A549 (cell line): Measurements from ENCODE around the gene PTK7. TPM values are rescaled to one million over a fixed set of nuclear protein-coding genes. Genes with fewer than 3 reads are reported as not detected.

ENCODE experiments used
- ATAC-seq, 2 experiments: fragments of 200-7000 bp in 1 of 2; fragments of >200 bp in 1 of 2; cut with Nextera tagmentation in 1 of 2; cut with Tn5 transposase in 1 of 2; 3 replicates each; pipeline versions ENCODE4 v1.8.0 to v1.9.1; 2018 to 2020; ENCODE audit warnings: mild to moderate bottlenecking in 1 of 2, moderate library complexity in 1 of 2
- CTCF ChIA-PET: fragments of 300-600 bp; sonication (Branson Sonifier 250); formaldehyde crosslinking; extraction: SDS; loops from one replicate; lab custom pipeline; 2021; ENCODE audit warnings: antibody characterized with exemption, inconsistent platforms; lab: Yijun Ruan, JAX
- POLR2A ChIA-PET: fragments of 350-600 bp; formaldehyde crosslinking; extraction: SDS; loops from one replicate; lab custom pipeline; 2021; ENCODE audit warnings: antibody characterized with exemption, inconsistent platforms; lab: Yijun Ruan, JAX
- DNase-seq, 2 experiments: peaks; one replicate each; pipeline versions ENCODE4 v3.0.0 to v3.0.0-alpha.2; 2011 to 2016; ENCODE audit warnings: low read depth in 1 of 2, low spot score in 1 of 2
- FAIRE-seq: peaks from 2 replicates; lab custom pipeline; 2011; peaks lifted over from hg19 to GRCh38; lab: Jason Lieb, UNC
- H3K27ac ChIP-seq, 2 experiments: fragments of >200 bp; sonication (Bioruptor Twin); formaldehyde crosslinking; 3 replicates each; pipeline ENCODE4 v1.5.1; 2016 to 2017
- H3K4me1 ChIP-seq: fragments of >200 bp; sonication (Bioruptor Twin); formaldehyde crosslinking; 3 replicates; pipeline ENCODE4 v1.6.1; 2016
- H3K4me2 ChIP-seq: fragments of >200 bp; sonication (Bioruptor Twin); formaldehyde crosslinking; 3 replicates; pipeline ENCODE4 v1.6.1; 2016
- H3K4me3 ChIP-seq: fragments of >200 bp; sonication (Bioruptor Twin); formaldehyde crosslinking; 3 replicates; pipeline ENCODE4 v1.5.1; 2016
- H3K9me3 ChIP-seq: fragments of >200 bp; sonication (Bioruptor Twin); formaldehyde crosslinking; 3 replicates; pipeline ENCODE4 v1.6.1; 2016
- CHD2 ChIP-seq: fragments of 150-350 bp; IDR thresholded peaks from 2 replicates; pipeline ENCODE4 v1.6.1; 2014; ENCODE audit warnings: low read length; ENCODE audit not compliant: partially characterized antibody
- CHD4 ChIP-seq: fragments of 200-600 bp; sonication (generic); IDR thresholded peaks from 2 replicates; pipeline ENCODE4 v1.6.1; 2016; ENCODE audit warnings: antibody characterized with exemption, mild to moderate bottlenecking, borderline replicate concordance
- EP300 ChIP-seq, 2 experiments: fragments of >200 bp; sonication (Bioruptor Twin); formaldehyde crosslinking; IDR thresholded peaks; 2 replicates in 1 of 2; 3 replicates in 1 of 2; pipeline ENCODE4 v1.6.1; 2016 to 2017
- HOXB13 ChIP-seq: fragments of 250-450 bp; sonication (Bioruptor Pico); IDR thresholded peaks from 2 replicates; pipeline ENCODE4 v1.5.0; 2020; ENCODE audit warnings: low read depth, mild to moderate bottlenecking, moderate library complexity
- KDM5A ChIP-seq: fragments of 200-600 bp; sonication (generic); IDR thresholded peaks from 2 replicates; pipeline ENCODE4 v1.6.1; 2016; ENCODE audit warnings: antibody characterized with exemption, mild to moderate bottlenecking
- NFE2L2 ChIP-seq: fragments of 150-350 bp; conservative IDR thresholded peaks from 2 replicates; pipeline ENCODE4 v1.6.1; 2014; ENCODE audit warnings: low read length
- NPAS2 ChIP-seq: fragments of 250-450 bp; sonication (Bioruptor Pico); IDR thresholded peaks from 2 replicates; pipeline ENCODE4 v1.8.0; 2022; ENCODE audit warnings: mild to moderate bottlenecking, moderate library complexity, borderline replicate concordance
- POLR2AphosphoS2 ChIP-seq: conservative IDR thresholded peaks from 2 replicates; pipeline ENCODE4 v1.6.1; 2012; ENCODE audit warnings: low read length, improper control_type of control experiment, inconsistent platforms
- RAD21 ChIP-seq, 2 experiments: fragments of >200 bp in 1 of 2; sonication (Bioruptor Twin) in 1 of 2; formaldehyde crosslinking in 1 of 2; IDR thresholded peaks in 1 of 2; conservative IDR thresholded peaks in 1 of 2; 2 replicates in 1 of 2; 3 replicates in 1 of 2; pipeline ENCODE4 v1.6.1; 2012 to 2018; ENCODE audit warnings: inconsistent platforms in 1 of 2
- RCOR1 ChIP-seq: fragments of 150-350 bp; IDR thresholded peaks from 2 replicates; pipeline ENCODE4 v1.6.1; 2014; ENCODE audit warnings: antibody characterized with exemption, low read length, low read depth
- SMC3 ChIP-seq: fragments of >200 bp; sonication (Bioruptor Twin); formaldehyde crosslinking; IDR thresholded peaks from 3 replicates; pipeline ENCODE4 v1.6.1; 2018; ENCODE audit warnings: inconsistent platforms
- TP53 ChIP-seq: fragments of 250-450 bp; sonication (Bioruptor Pico); IDR thresholded peaks from 2 replicates; pipeline ENCODE4 v1.5.0; 2021; ENCODE audit warnings: mild to moderate bottlenecking, moderate library complexity
- WGBS: methylation state at CpG from one replicate; pipeline ENCODE4 v1.1.6; 2017; ENCODE audit errors: missing lambda C conversion rate; 5-methylcytosine and 5-hydroxymethylcytosine counted together
- polyA plus RNA-seq, 4 experiments: library from polyadenylated mRNA; depleted of rRNA in 3 of 4; stranded (reverse); fragments of >200 nt; fragmentation: RNase III in 1 of 4; extraction: RNeasy Plus Mini Kit Qiagen cat#74134 plus additional on column Dnase treatment in 1 of 4; gene quantifications; 2 replicates in 3 of 4; 3 replicates in 1 of 4; pipeline ENCODE4 v1.2.3, GENCODE V29; 2011 to 2017
- TF ChIP-seq, protein P1 (sequence below): fragments of 200-600 bp; sonication (generic); IDR thresholded peaks from 2 replicates; pipeline ENCODE4 v1.6.1; 2016; ENCODE audit warnings: antibody characterized with exemption, mild to moderate bottlenecking, moderate library complexity

The PTK7 gene
- polyA plus RNA-seq, 2 of the 4 experiments (the other 2 are of a cell fraction): 2.8 to 5.6 TPM

DNA sequence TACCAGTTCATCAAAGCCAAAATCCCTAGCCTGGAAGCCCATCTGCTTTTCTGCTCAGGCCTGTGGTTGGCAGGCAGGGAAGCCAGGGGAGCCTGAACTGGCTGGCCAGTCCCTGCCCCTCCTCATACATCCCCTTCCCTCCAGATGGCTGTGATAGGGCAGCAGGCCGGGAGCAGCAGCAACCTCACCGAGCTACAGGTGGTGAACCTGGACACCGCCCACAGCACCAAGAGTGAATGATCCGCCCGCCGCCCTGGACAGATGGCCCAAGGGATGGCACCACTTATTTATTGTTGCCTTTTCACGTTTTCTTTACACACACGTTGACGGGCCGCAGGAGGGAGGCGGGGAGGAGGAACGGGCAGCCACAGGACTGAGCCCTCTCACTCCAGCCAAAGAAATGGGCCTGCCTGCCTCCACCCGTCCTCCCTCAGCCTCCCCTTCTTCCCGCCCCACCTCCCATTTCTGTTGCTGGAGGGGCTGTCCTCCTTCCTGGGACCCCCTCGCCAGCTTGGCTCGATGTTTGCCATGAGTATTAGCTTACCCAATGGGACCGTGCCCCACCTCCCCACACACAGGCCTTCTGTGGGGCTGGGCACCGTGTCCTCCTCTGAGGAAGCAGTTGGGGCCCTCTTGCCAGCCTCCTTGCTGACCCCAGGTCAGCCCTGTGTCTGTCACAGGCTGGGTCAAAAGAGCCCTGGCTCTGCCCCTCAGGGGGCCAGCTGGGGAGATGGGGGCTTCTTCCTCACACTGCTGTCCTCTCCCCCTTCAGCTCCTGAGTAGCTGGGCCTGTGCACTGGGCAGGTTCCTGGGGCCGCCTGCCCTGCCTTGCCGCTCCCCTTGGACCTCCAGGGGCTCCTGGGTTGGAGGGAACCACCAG lies 103.1 kb downstream of the PTK7 start:
- H3K4me2 ChIP-seq: no peak overlapping the region
- H3K9me3 ChIP-seq: no peaks in the 10 kb centered on the region
- ChIA-PET POLR2A (no interaction called here), CTCF (interaction anchor here (1.4 to 3.5 kb wide), 4 partner anchors 7 to 277 kb away, joined by 3 to 12 read pairs (median 6); partner anchors contain the start of genes SLC22A7 and SRF)
- no peak for TF ChIP-seq HOXB13
- TF ChIP-seq CHD2: no peak
- TF ChIP-seq POLR2AphosphoS2: no peak
- no peak for TF ChIP-seq CHD4
- no peak for TF ChIP-seq KDM5A
- TF ChIP-seq, protein P1, sequence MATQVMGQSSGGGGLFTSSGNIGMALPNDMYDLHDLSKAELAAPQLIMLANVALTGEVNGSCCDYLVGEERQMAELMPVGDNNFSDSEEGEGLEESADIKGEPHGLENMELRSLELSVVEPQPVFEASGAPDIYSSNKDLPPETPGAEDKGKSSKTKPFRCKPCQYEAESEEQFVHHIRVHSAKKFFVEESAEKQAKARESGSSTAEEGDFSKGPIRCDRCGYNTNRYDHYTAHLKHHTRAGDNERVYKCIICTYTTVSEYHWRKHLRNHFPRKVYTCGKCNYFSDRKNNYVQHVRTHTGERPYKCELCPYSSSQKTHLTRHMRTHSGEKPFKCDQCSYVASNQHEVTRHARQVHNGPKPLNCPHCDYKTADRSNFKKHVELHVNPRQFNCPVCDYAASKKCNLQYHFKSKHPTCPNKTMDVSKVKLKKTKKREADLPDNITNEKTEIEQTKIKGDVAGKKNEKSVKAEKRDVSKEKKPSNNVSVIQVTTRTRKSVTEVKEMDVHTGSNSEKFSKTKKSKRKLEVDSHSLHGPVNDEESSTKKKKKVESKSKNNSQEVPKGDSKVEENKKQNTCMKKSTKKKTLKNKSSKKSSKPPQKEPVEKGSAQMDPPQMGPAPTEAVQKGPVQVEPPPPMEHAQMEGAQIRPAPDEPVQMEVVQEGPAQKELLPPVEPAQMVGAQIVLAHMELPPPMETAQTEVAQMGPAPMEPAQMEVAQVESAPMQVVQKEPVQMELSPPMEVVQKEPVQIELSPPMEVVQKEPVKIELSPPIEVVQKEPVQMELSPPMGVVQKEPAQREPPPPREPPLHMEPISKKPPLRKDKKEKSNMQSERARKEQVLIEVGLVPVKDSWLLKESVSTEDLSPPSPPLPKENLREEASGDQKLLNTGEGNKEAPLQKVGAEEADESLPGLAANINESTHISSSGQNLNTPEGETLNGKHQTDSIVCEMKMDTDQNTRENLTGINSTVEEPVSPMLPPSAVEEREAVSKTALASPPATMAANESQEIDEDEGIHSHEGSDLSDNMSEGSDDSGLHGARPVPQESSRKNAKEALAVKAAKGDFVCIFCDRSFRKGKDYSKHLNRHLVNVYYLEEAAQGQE: no peak
- TF ChIP-seq EP300 (IDR thresholded peaks at IDR 0.05): no peak
- TF ChIP-seq NPAS2 (CRISPR knock-in tag): no peak
- TF ChIP-seq TP53 (CRISPR knock-in tag): no peak
- TF ChIP-seq NFE2L2: no peak
- FAIRE-seq: no peak
- 91% methylated on average over 15 of the region's 20 CpGs for WGBS
- no peak overlapping the region for H3K4me3 ChIP-seq
- ATAC-seq: no peak
- no peak for DNase-seq
- no peak overlapping the region for H3K27ac ChIP-seq
- H3K4me1 ChIP-seq: peaks cover 24% of the 10 kb centered on the region

DNA sequence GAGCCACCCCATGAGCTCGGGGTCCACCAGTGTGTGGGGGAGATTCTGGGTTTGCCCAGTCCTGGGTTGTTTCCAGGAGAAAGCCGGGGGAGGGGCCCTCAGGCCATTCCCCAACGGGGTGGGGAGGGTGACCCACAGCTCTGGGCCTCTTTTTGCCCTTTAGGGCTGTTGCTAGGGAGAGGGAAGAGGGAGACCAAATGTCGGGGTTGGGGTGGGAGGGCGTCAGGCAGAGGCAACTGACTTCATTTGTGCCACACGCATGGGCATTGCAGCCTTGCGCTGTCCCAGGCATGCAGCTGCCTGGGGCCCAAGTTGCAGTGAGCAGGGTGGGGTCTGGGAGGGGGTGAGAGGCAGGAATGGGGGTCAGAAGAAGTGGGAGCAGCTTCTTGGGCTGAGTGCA lies 103.9 kb downstream of the PTK7 start:
- Histone ChIP-seq H3K4me3 (no peak overlapping the region), H3K27ac (peak overlapping the region in 1 of 2 experiments; percentile 33; a peak in 1 of 6 replicates), H3K9me3 (no peaks in the 10 kb centered on the region), H3K4me2 (no peak overlapping the region), H3K4me1 (peaks cover 19% of the 10 kb centered on the region)
- 85% methylated on average over 5 of the region's 7 CpGs for WGBS
- ATAC-seq (no peak), DNase-seq (no peak)
- CTCF ChIA-PET: interaction anchor here (0.9 to 3.5 kb wide), 5 partner anchors 8 to 278 kb away, joined by 3 to 12 read pairs (median 5); partner anchors contain the start of genes DNPH1, SLC22A7 and SRF
- TF ChIP-seq TP53 (CRISPR knock-in tag): no peak
- TF ChIP-seq, all 56 proteins: peak for 0
- POLR2A ChIA-PET: no interaction called here
- FAIRE-seq: no peak

DNA sequence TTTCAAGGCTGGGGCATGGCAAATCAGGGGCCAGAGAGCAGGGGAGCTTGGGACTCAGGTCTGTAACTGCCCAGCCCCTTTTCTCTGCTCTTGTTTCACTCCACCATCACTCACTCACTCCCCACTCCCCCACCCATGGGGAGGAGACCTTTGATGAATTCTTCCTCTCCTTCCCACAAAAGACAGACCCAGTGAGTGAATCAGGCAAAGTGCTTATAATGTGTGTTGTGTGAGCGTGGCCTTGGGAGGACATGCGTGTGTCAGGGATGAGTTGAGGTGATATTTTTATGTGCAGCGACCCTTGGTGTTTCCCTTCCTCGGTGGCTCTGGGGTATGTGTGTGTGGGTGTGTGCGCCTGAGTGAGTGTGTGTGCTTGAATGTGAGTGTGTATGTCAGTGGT lies 104.9 kb downstream of the PTK7 start:
- Histone ChIP-seq H3K27ac (peak overlapping the region; percentile 84 to 97; a peak in 5 of 6 replicates), H3K9me3 (no peaks in the 10 kb centered on the region), H3K4me3 (no peak overlapping the region; the same call in 2 of the 3 replicates), H3K4me1 (peaks cover 13% of the 10 kb centered on the region; the same call in 2 of the 3 replicates)
- POLR2A ChIA-PET: no interaction called here
- CTCF ChIA-PET: interaction anchor here (0.9 to 3.5 kb wide), 4 partner anchors 9 to 117 kb away, joined by 3 to 12 read pairs (median 6); partner anchors contain the start of genes DNPH1, SLC22A7 and SRF
- TF ChIP-seq RAD21 (conservative IDR thresholded peaks at IDR 0.05 in 1 of 2, IDR thresholded peaks at IDR 0.05 in 1 of 2): no peak
- TF ChIP-seq RCOR1: no peak
- no peak for TF ChIP-seq NFE2L2
- TF ChIP-seq EP300 (IDR thresholded peaks at IDR 0.05): no peak
- TF ChIP-seq SMC3: no peak
- TF ChIP-seq, all 56 proteins: peak for 0
- H3K4me2 ChIP-seq: peak overlapping the region; percentile 93
- DNase-seq (no peak), ATAC-seq (peak; percentile 24 to 31; a peak in 3 of 6 replicates), FAIRE-seq (no peak)
- WGBS: 73% methylated on average over 4 of the region's 5 CpGs
